A549 (cell line): Measurements from ENCODE around the gene LOC128125822.
A peak's percentile ranks its signal among the peaks of the same experiment; 100 is the strongest.

Source experiments
- ATAC-seq, 2 experiments: fragments of 200-7000 bp in 1 of 2; fragments of >200 bp in 1 of 2; cut with Nextera tagmentation in 1 of 2; cut with Tn5 transposase in 1 of 2; 3 replicates each; pipeline versions ENCODE4 v1.8.0 to v1.9.1; 2018 to 2020; ENCODE audit warnings: mild to moderate bottlenecking in 1 of 2, moderate library complexity in 1 of 2
- CTCF ChIA-PET: fragments of 300-600 bp; sonication (Branson Sonifier 250); formaldehyde crosslinking; extraction: SDS; loops from one replicate; lab custom pipeline; 2021; ENCODE audit warnings: antibody characterized with exemption, inconsistent platforms; lab: Yijun Ruan, JAX
- POLR2A ChIA-PET: fragments of 350-600 bp; formaldehyde crosslinking; extraction: SDS; loops from one replicate; lab custom pipeline; 2021; ENCODE audit warnings: antibody characterized with exemption, inconsistent platforms; lab: Yijun Ruan, JAX
- DNase-seq, 2 experiments: peaks; one replicate each; pipeline versions ENCODE4 v3.0.0 to v3.0.0-alpha.2; 2011 to 2016; ENCODE audit warnings: low read depth in 1 of 2, low spot score in 1 of 2
- FAIRE-seq: peaks from 2 replicates; lab custom pipeline; 2011; peaks lifted over from hg19 to GRCh38; lab: Jason Lieb, UNC
- H3K27ac ChIP-seq, 2 experiments: fragments of >200 bp; sonication (Bioruptor Twin); formaldehyde crosslinking; 3 replicates each; pipeline ENCODE4 v1.5.1; 2016 to 2017
- H3K4me1 ChIP-seq: fragments of >200 bp; sonication (Bioruptor Twin); formaldehyde crosslinking; 3 replicates; pipeline ENCODE4 v1.6.1; 2016
- H3K4me2 ChIP-seq: fragments of >200 bp; sonication (Bioruptor Twin); formaldehyde crosslinking; 3 replicates; pipeline ENCODE4 v1.6.1; 2016
- H3K4me3 ChIP-seq: fragments of >200 bp; sonication (Bioruptor Twin); formaldehyde crosslinking; 3 replicates; pipeline ENCODE4 v1.5.1; 2016
- H3K9me3 ChIP-seq: fragments of >200 bp; sonication (Bioruptor Twin); formaldehyde crosslinking; 3 replicates; pipeline ENCODE4 v1.6.1; 2016
- CEBPB ChIP-seq, 2 experiments: fragments of >200 bp in 1 of 2; sonication (Bioruptor Twin) in 1 of 2; formaldehyde crosslinking in 1 of 2; IDR thresholded peaks; 2 replicates each; pipeline ENCODE4 v1.6.1; 2012 to 2016
- EP300 ChIP-seq, 2 experiments: fragments of >200 bp; sonication (Bioruptor Twin); formaldehyde crosslinking; IDR thresholded peaks; 2 replicates in 1 of 2; 3 replicates in 1 of 2; pipeline ENCODE4 v1.6.1; 2016 to 2017
- FOSB ChIP-seq: fragments of 250-450 bp; sonication (Bioruptor Pico); IDR thresholded peaks from 2 replicates; pipeline ENCODE4 v1.5.0; 2020; ENCODE audit warnings: mild to moderate bottlenecking, moderate library complexity
- FOSL2 ChIP-seq, 2 experiments: fragments of 450-650 bp in 1 of 2; fragments of >200 bp in 1 of 2; sonication (Bioruptor Twin) in 1 of 2; formaldehyde crosslinking; IDR thresholded peaks; 2 replicates each; pipeline versions ENCODE4 v1.5.0 to v1.6.1; 2016 to 2020; ENCODE audit warnings: mild to moderate bottlenecking in 1 of 2, moderate library complexity in 1 of 2
- GATA3 ChIP-seq: IDR thresholded peaks from 2 replicates; pipeline ENCODE4 v1.6.1; 2012; ENCODE audit warnings: borderline replicate concordance
- HOXA7 ChIP-seq: fragments of 250-450 bp; sonication (Bioruptor Pico); IDR thresholded peaks from 2 replicates; pipeline ENCODE4 v1.5.0; 2020; ENCODE audit warnings: mild to moderate bottlenecking, moderate library complexity
- KDM1A ChIP-seq: fragments of 200-600 bp; sonication (generic); IDR thresholded peaks from 2 replicates; pipeline ENCODE4 v1.6.1; 2016; ENCODE audit warnings: low read depth, mild to moderate bottlenecking
- KDM5A ChIP-seq: fragments of 200-600 bp; sonication (generic); IDR thresholded peaks from 2 replicates; pipeline ENCODE4 v1.6.1; 2016; ENCODE audit warnings: antibody characterized with exemption, mild to moderate bottlenecking
- MYC ChIP-seq: IDR thresholded peaks from 2 replicates; pipeline ENCODE4 v1.6.1; 2012; ENCODE audit warnings: mild to moderate bottlenecking, inconsistent platforms, low read length, improper control_type of control experiment, borderline replicate concordance
- PHF8 ChIP-seq: fragments of 200-600 bp; sonication (generic); IDR thresholded peaks from 2 replicates; pipeline ENCODE4 v1.6.1; 2016; ENCODE audit warnings: low read depth, mild to moderate bottlenecking, antibody characterized with exemption, moderate library complexity, borderline replicate concordance
- RAD21 ChIP-seq, 2 experiments: fragments of >200 bp in 1 of 2; sonication (Bioruptor Twin) in 1 of 2; formaldehyde crosslinking in 1 of 2; IDR thresholded peaks in 1 of 2; conservative IDR thresholded peaks in 1 of 2; 2 replicates in 1 of 2; 3 replicates in 1 of 2; pipeline ENCODE4 v1.6.1; 2012 to 2018; ENCODE audit warnings: inconsistent platforms in 1 of 2
- RARB ChIP-seq: fragments of 250-450 bp; sonication (Bioruptor Pico); IDR thresholded peaks from 2 replicates; pipeline ENCODE4 v1.8.0; 2021; ENCODE audit warnings: mild to moderate bottlenecking, moderate library complexity
- RFX5 ChIP-seq: fragments of 450-650 bp; IDR thresholded peaks from 2 replicates; pipeline ENCODE4 v1.7.1; 2014; ENCODE audit warnings: antibody characterized with exemption, mild to moderate bottlenecking, moderate library complexity
- SMC3 ChIP-seq: fragments of >200 bp; sonication (Bioruptor Twin); formaldehyde crosslinking; IDR thresholded peaks from 3 replicates; pipeline ENCODE4 v1.6.1; 2018; ENCODE audit warnings: inconsistent platforms
- TFCP2L1 ChIP-seq: fragments of 250-450 bp; sonication (Bioruptor Pico); IDR thresholded peaks from 2 replicates; pipeline ENCODE4 v1.5.0; 2021; ENCODE audit warnings: mild to moderate bottlenecking
- ZNF302 ChIP-seq: fragments of 250-450 bp; sonication (Bioruptor Pico); IDR thresholded peaks from 2 replicates; pipeline ENCODE4 v1.9.0; 2021; ENCODE audit warnings: inconsistent platforms, mild to moderate bottlenecking, moderate library complexity
- WGBS: methylation state at CpG from one replicate; pipeline ENCODE4 v1.1.6; 2017; ENCODE audit errors: missing lambda C conversion rate; 5-methylcytosine and 5-hydroxymethylcytosine counted together
- TF ChIP-seq, protein P1 (sequence below): IDR thresholded peaks from 2 replicates; pipeline ENCODE4 v1.6.1; 2012
- TF ChIP-seq, protein P2 (sequence below): fragments of 450-650 bp; IDR thresholded peaks from 2 replicates; pipeline ENCODE4 v1.6.1; 2014; ENCODE audit warnings: antibody characterized with exemption
- TF ChIP-seq, protein P3 (sequence below): fragments of >200 bp; sonication (Bioruptor Twin); formaldehyde crosslinking; IDR thresholded peaks from 3 replicates; pipeline ENCODE4 v1.5.1; 2016
- TF ChIP-seq, protein P4 (sequence below): fragments of 250-450 bp; sonication (Bioruptor Pico); IDR thresholded peaks from 2 replicates; pipeline ENCODE4 v1.5.0; 2020; ENCODE audit warnings: low read depth, mild to moderate bottlenecking, moderate library complexity

LOC128125822 gene

DNA sequence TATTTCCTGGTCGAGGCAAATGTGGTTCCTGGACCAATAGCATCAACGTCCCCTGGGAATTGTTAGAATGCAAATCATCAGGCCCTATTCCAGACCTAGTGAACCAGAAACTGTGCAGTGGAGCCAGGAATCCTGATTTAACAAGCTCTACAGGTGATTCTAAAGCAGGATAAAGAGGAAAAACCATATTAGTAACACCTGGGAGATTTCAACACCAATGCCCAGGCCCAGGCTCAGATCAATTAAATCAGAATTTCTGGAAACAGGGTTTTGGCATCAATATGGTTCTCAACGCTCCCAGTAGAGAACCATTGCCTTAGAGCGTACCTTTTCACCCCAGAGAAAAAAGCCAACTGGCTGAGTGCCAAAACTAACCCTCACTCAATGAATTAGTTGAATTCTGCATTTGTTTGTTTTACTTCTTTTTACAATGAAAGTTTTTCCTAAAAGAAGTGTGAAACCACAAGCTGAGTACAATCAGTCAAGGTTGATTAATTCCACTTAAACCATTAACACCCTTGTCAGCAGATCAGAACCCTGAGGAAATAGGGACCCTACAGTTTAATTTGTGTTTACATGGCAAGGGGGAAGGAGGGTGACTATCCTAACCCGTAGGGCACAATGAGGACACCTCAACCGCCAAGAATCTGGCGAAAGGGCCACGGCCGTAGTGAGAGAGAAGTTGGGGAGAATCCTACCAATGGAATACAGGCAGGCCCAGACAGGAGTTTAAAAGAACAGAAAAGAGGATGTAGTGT, 34.9 kb upstream of the LOC128125822 start (continued):
- no peak for TF ChIP-seq FOSL2 (IDR thresholded peaks at IDR 0.05)
- TF ChIP-seq FOSL2 (CRISPR knock-in tag; IDR thresholded peaks at IDR 0.05), result peak; percentile 63

DNA sequence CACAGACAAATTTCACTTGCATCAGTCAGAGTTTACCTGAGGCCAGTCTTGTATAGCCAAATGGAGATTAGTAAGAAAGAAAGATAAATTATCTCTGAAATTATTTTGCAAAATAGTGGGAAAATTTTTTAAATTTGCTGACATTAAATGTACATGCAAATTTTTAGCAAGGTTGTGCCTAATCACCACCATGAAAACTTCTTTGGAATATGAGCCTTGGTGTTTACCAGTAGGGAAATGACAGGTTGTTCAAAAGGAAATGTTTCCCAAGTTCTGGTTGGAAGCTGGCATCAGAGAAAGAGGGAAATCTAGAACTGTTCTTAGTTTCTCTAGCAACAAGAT, 34.4 kb upstream of the LOC128125822 start:
- Histone ChIP-seq H3K4me2 (peak overlapping the region; percentile 61), H3K4me1 (peaks cover 23% of the 10 kb centered on the region), H3K9me3 (no peaks in the 10 kb centered on the region), H3K27ac (peak overlapping the region; percentile 69 to 89)
- no peak for TF ChIP-seq MYC
- TF ChIP-seq, protein P1, sequence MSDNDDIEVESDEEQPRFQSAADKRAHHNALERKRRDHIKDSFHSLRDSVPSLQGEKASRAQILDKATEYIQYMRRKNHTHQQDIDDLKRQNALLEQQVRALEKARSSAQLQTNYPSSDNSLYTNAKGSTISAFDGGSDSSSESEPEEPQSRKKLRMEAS, result 0 out of 2 replicates have a peak, but pooled peaks have one; percentile 3
- TF ChIP-seq, all 56 proteins: peak for 1
- CTCF ChIA-PET, result interaction anchor here (1.2 to 1.3 kb wide), 2 partner anchors 29 to 96 kb away, joined by 3 read pairs; no protein-coding TSS in a partner anchor
- DNase-seq (no peak), ATAC-seq (peak in 1 of 2 experiments; percentile 17; a peak in 2 of 6 replicates), FAIRE-seq (no peak)
- POLR2A ChIA-PET, result no interaction called here
- no peak overlapping the region for H3K4me3 ChIP-seq

DNA sequence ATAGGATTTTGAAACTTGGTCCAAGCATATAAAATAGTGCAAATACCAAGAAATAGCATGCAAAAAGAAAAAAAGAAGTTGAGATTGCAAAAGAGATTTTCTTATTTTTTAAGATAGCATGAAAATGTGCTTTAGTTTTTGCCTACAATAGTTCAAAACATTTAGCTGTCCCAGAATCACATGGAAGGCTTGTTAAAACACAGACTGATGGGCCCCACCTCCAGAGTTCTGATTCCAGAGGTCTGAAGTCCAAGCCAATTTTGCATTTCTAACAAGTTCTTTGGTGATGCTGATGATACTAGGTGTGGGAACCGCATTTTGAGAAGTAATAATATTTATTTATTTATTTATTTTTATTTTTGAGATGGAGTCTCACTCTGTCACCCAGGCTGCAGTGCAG, 33.7 kb upstream of the LOC128125822 start:
- DNase-seq, result no peak
- TF ChIP-seq RARB (no peak), RFX5 (no peak), CEBPB (IDR thresholded peaks at IDR 0.05) (no peak), GATA3 (no peak), SMC3 (no peak), FOSB (CRISPR knock-in tag) (no peak), KDM1A (no peak), HOXA7 (CRISPR knock-in tag) (no peak), EP300 (IDR thresholded peaks at IDR 0.05) (no peak), ZNF302 (no peak), TFCP2L1 (no peak), KDM5A (no peak), RAD21 (conservative IDR thresholded peaks at IDR 0.05 in 1 of 2, IDR thresholded peaks at IDR 0.05 in 1 of 2) (no peak), MYC (no peak), PHF8 (no peak)
- TF ChIP-seq, protein P2, sequence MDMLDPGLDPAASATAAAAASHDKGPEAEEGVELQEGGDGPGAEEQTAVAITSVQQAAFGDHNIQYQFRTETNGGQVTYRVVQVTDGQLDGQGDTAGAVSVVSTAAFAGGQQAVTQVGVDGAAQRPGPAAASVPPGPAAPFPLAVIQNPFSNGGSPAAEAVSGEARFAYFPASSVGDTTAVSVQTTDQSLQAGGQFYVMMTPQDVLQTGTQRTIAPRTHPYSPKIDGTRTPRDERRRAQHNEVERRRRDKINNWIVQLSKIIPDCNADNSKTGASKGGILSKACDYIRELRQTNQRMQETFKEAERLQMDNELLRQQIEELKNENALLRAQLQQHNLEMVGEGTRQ, result no peak
- TF ChIP-seq, protein P3, sequence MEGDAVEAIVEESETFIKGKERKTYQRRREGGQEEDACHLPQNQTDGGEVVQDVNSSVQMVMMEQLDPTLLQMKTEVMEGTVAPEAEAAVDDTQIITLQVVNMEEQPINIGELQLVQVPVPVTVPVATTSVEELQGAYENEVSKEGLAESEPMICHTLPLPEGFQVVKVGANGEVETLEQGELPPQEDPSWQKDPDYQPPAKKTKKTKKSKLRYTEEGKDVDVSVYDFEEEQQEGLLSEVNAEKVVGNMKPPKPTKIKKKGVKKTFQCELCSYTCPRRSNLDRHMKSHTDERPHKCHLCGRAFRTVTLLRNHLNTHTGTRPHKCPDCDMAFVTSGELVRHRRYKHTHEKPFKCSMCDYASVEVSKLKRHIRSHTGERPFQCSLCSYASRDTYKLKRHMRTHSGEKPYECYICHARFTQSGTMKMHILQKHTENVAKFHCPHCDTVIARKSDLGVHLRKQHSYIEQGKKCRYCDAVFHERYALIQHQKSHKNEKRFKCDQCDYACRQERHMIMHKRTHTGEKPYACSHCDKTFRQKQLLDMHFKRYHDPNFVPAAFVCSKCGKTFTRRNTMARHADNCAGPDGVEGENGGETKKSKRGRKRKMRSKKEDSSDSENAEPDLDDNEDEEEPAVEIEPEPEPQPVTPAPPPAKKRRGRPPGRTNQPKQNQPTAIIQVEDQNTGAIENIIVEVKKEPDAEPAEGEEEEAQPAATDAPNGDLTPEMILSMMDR, result no peak
- TF ChIP-seq, protein P4, sequence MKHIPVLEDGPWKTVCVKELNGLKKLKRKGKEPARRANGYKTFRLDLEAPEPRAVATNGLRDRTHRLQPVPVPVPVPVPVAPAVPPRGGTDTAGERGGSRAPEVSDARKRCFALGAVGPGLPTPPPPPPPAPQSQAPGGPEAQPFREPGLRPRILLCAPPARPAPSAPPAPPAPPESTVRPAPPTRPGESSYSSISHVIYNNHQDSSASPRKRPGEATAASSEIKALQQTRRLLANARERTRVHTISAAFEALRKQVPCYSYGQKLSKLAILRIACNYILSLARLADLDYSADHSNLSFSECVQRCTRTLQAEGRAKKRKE (CRISPR knock-in tag), result no peak
- POLR2A ChIA-PET, result interaction anchor here (1.4 kb wide), 1 partner anchor 97 kb away, joined by 3 read pairs; no protein-coding TSS in a partner anchor
- H3K9me3 ChIP-seq, result no peaks in the 10 kb centered on the region
- 90% methylated on average over 1 of the region's 1 CpG for WGBS
- H3K4me2 ChIP-seq, result peak overlapping the region; percentile 61; the same call in 2 of the 3 replicates
- ATAC-seq, result no peak
- H3K4me3 ChIP-seq, result no peak overlapping the region
- H3K27ac ChIP-seq, result peak overlapping the region; percentile 69 to 83
- H3K4me1 ChIP-seq, result peaks cover 25% of the 10 kb centered on the region
- FAIRE-seq, result no peak
- CTCF ChIA-PET, result no interaction called here
